GM11168 (cell line): ENCODE results near the gene PYGO2.

Source experiments
- in situ Hi-C: fragments of 300-500 bp; cut with MboI; formaldehyde crosslinking; loops from one replicate; pipeline ENCODE4 v1.12.0; 2022; ENCODE audit warnings: low sequenced_read_pairs; ENCODE audit not compliant: unreplicated experiment

Gene PYGO2

DNA sequence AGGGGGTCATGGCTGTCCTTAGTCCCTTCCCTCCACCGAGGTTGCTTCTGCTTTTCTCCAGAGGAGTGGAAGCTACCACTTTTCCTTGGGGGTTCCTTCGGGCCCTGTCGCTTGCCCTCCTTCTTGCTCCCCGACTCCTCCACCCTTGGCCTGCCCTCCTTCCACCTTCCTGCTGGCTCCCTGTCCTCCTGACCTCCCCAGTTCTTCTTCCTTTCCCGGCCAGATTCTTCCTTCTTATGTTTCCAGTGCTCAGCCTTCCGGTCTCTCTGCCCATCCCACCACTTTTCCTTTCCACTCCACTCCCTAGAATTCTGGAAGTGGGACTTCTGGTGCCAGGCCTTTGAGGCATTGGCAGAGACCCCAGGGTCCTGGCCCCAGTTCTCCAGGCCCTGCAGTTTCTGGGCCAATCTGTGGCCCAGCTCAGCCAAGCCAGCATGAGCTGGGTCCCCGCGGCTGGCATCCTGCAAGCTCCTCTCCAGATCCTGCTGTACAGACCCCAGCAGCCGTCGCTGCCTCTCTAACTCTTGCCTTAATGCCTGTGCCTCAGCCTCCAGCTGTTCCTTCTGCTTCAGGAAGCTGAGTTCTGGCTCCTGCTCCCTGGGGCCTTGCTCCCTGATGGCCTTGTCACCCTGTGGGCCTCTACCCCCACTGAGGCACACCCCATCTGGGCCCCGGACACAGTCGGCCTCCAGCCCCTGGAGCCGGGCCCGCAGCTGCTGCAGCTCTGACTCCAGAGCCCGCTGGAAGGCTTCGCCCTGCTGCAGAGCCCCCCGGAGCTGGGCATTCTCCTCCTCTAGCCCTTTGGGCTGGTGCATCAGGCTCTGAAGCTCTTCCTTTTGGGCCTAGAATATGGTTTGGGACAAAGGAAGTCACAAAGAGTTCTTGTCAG is 15.4 kb downstream of the PYGO2 start:
- in situ Hi-C loops: no loop called here

DNA sequence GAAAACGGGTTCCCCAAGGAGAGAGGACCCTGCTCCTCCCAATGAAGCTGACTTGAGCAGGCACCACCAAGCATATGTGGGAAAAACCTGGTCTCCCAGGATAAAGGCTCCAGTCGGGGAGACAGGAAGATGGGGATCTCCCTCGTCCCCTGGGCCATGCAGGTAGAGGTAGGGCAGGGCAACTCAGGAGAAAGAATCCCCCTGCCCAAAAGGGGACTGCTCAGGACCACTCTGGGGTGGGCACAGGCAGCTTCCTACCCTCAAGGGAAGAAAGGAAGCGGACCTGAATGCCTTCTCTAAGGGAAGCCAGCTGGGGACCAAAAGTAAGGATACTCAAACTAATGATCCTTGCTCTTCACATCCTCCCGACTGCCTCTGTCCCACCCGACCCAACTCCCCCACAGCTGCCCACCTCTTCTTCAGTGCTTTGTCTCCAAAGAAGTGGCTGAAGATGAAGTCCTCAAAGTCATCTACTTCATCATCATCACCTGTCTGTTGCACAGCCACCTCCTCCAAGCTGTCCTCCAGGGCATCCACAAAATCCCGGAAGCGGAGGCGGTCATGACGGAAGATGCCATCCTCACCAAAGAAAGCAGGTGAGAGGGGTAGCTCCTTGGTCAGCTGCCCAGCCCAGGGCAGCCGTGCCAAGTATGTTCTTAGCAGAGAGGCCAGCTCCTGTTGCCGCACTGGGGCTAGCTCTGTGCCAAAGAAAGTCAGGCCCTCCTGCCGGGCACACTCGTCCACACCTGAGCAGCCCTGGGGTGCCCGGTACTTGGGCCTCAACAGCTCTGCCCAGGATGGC is 16.2 kb downstream of the PYGO2 start:
- in situ Hi-C loops: no loop called here

DNA sequence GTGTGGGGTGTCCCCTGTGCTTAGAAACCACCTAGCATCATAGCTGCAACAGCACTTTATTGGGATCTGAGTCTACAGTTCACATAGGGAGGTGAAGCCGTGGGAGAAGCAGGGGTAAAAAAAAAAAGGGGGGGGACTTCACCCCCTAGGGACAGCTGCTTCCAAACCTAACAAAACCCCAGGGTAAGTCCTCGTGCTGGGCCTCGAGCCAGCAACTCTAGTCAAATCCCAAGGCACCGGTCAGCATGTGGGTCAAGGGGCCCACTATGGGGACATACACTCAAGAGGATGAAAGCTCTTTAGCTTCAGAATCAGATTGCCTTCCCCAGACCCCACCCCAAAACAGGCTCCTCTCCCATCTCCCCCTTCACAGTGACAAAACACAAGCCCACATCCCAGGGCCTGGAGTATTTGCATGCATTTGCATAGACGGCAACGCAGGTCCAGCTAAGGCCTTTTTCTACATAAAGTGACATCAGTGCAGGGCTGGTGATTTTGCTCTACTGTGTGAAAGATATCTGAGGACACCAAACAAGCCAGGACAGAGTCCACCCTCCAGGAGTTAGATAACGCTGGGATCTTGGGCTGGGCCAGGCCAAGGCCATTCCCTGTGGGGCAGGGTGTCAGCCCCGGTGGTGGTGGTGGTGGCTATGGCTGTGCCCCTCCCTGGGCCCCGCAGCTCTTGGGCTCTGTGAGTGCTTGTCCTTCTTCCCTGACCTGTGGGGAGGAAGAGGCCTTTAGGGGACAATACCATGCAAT is 17.0 kb downstream of the PYGO2 start:
- in situ Hi-C loops: no loop called here

DNA sequence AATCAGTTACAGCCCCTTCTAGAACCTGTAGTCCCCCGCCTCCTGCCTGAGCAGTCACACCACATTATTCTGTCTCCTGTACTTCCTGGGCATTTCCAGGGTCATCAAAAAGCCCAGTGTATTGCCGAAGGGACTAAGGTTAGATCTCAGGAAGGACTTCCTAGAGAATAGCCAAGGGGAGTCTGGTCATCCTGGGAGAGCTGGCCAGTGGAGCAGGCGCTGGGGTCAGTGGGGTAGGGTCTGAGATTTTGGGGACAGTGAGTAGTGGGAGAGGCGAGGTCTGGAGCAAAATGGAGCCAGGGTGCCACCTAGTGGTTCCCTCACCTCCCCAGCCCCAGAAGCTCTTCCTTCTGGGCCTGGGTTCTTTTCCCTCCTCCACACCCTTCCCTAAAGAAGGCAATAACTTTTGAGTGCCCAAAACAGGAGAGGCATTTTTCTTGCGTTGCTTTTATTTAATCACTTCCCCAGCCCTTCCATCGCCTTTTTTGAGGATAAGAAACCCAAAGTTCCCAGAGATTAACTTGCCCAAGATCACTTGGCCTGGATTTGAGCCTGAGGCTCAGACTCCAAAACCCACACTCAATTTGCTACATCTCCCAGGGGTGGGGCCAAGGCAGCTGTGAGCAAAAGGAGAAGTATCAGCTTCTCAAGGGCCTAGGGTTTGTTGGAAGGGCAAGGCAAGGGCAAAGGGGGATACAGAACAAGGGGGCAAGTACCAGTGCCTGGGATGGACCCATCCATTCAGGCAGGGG is 17.8 kb downstream of the PYGO2 start:
- in situ Hi-C loops: no loop called here

DNA sequence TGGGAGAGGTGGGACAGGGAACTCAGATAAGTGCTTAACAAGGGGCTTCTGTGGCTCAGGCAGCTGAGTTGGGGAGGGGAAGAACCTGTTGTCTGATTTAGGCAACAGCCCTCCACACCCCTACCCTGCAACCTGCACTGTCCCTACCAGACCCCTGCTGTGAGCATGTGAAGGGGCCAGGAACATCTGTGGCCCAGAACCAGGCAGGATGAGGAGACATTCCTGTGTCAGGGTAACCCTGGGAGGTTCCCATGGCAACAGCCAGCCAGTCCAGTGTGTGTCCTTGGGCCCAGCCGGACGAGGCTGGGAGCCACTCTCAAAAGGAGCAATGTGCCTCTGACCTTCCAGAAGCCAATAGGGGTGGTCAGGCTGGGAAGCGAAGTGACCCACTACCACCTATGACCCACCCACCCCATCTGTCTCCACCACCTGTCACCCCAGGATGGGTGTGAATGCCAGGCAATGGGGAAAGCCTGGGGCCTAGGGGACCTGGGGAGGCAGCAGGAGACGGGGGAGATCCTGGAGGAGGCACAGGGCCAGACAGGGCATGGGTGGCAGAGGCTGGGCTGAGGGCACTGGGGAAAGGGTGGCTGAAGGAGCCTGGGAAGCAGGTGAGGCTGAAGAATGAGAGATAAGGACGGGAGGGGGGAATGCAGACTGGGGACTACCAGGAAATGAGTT is 20.1 kb downstream of the PYGO2 start:
- in situ Hi-C loops: no loop called here

DNA sequence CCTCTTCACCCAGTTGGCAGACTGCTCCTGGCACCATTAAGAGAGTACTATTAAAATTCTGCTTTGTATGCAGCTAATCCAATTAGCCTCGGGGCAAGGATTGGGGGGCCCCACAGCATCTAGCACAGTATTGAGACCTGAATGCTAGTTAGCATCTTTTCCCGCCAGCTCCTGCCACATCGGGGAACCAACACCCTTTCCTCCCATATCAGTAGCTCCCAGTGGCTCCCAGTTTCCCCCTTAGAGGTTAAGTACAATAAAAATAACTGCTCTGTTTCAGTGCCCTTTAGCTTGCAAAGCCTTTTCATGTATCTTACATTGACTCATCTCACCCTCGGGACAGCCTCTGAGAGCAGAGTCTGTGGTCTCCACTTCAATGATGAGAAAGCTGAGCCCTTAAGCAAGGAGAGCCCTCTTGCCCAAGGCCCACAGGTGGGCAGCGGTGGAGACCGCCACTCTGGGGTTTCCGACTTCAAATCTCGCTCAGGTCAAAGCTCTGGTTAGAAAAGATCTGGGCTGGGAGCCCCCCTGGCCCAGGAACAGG is 20.9 kb downstream of the PYGO2 start:
- in situ Hi-C loops: no loop called here

DNA sequence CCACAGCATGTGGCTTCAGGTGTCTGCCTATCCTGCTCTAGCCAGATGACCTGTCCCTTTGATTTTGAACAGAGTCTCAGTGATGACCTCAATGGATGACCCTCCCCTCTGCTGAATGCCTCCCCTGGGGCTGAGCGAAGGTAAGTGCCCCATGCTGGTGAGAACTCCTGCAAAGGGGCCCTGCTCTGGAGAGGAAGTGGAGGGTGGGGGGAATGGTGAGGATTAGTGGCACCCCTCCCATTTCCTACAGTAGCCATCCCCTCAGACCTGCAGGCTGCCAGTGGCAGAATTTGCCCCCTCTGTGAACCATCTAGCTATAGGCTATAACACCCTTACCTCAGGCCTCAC is 21.4 kb downstream of the PYGO2 start:
- in situ Hi-C loops: no loop called here

DNA sequence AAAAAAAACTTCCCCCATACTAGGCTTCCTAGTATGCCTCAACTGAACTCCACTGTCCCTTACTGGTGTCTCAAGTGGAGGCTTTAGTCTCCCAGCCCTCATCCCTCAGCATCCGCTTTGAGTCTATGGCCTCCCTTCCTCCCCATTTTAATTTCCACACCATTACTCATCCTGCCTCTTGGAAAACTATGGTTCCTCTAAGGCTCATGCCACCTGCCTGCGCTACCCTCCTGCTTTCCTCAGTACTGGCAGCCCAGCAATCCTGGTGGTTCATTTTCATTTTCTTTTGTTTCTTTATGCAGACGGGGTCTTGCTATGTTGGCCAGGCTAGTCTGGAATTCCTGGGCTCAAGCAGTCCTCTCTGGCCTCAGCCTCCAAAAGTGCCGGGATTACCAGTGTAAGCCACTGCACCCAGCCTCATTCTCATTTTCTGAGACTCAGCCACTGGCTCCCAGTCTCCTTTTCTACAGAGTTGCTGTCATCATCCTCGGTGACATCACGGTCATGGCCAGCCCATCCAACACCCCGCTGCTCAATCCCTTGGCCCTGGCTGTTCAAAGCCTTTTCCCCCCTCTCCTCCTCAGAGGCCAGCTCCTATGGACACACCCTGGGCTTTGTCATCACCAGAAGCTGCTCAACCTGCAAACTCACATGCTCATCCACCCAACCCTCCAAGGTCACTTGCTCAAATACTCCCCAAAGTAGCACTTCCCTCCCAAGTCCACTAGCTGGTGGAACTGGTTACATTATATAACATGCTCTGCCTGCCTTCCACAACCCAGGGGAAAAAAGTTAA is 22.8 kb downstream of the PYGO2 start:
- in situ Hi-C loops: no loop called here

DNA sequence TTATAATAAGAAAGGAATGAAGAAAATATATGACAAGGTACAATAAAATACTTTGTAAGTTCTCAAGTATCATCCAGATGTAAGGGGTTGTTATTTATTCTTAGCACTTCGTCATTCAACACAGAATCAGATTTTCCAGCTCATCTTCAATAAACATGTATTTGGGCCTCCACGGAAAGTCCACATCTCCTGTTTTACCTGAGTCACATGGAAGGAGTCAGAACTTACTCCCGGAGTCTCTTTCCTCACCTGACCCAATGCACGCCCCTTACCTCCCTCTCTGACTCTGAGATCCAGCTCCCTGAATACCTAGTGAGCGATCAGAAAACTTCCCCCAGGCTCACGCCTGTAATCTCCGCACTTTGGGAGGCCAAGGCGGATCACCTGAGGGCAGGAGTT is 23.6 kb downstream of the PYGO2 start:
- in situ Hi-C loops: no loop called here

DNA sequence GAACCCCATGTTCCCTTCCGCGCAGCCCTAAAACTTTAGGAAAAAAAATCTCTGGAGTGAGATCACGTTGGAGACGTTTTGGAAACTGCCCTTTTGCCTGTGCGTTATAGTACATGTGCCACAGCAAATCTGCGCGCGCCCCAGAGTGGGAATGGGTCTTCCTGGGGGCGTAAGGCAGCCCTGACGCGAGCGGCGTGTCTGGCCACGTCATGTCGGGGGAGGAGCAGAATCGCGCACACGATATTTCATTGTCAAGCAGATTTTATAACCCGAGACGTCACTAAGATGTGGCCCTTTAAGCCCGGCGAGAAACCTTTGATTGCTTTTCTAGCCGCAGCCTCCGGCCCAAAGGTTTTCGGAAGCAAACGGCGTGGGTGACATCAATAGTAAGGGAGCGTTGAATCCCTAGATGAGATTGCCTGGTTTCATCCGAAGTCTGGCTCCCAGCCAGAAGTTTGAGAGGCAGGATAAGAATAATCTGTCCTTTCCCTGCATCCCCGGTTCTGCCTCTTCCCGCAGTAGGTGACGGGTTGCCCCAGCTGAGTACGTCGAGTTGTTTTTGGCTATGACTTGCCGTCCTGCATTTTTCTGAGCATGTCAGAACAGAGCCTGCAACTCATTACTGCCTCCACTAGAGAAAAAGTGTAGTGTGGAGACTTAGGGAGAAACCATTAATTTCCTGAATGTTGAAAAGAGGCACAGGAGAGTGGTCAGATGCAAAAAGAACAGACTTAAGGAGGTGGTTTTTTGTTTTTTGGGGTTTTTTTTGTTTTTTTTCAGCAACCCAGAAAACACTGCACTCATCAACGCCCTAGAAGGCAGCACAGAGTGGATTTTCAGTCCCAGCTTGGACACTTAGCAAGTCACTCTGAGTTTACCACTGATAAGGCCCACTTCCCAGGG is 24.2 kb downstream of the PYGO2 start:
- in situ Hi-C loops: no loop called here

DNA sequence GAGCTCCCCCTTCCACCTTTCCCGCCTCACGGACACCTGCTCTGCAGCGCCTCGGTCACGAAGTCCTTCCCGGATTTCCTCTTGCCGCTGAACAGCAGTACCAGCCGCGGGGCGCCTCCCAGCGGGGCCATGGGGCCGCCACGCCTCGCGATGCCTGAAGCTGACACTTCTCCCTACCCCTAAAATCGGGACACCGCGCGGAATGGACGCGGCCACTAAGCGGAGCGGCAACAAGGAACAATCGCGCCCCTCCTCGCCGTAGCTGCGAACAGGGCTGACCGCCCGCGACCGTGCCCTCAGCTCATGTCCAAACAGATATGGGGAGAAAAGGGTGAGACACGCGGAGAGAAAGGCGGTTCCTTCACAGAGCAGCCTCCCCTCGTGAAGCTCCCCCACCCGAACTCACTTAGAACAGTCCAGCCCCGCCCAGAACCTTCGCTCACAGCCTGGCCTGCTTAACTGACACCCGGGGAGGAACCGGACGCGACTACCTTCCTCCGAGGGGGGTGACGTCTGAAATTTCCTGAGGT is 25.0 kb downstream of the PYGO2 start, which contains the start of gene PMVK:
TSS of gene PMVK (minus strand) at position 165 of the 530 bp plus-strand sequence. CDS start at position 131, 34 bp downstream.
- in situ Hi-C loops: no loop called here

DNA sequence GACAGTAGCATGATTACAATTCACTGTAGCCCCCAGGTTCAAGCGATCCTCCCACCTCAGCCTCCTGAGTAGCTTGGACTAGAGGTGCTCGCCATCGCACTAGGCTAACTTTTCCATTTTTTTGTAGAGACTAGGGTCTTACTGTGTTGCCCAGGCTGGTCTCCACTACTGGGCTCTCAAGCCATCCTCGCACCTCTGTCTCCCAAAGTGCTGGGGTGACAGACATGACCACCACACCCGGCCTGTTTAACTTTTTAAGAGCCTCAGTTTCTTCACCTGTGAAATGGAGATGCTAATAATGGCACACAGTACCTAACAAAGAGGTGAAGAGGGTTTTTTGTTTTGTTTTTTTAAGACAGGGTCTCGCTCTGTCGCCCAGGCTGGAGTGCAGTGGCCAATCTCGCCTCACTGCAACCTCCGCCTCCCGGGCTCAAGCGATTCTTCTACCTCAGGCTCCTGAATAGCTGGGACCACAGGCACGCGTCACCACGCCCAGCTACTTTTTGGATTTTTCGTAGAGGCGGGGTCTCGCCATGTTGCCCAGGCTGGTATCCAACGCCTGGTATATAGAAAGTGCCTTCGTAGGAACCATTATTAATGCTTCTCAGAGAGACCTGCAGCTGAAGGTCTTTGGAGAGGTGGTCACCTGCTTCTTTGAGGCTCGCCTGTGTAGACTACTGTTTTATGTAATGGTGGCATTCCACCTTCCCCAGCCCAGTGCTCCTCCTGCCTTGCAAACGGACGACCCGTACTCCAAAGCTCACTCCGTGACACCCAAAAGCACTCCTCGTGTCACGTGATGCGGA is 25.6 kb downstream of the PYGO2 start:
- in situ Hi-C loops: no loop called here

DNA sequence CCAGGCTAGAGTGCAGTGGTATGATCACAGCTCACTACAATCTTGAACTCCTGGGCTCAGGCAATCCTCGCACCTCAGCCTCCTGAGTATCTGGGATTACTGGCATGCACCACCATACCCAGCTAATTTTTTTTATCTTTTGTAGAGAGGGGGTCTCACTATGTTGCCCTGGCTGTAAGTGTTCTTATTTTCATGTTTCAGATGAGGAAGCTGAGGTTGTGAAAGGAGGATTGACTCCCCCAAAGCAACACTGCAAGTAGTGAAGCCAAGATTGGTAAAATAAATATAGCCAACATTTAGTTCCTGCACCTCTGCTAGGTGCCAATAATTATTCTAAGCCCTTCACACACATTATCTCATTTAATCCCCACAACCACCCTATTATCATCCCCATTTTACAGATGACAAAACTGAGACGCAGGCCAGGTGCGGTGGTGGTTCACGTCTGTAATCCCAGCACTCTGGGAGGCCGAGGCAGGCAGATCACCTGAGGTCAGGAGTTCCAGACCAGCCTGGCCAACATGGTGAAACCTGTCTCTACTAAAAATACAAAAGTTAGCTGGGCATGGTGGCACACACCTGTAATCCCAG is 27.1 kb downstream of the PYGO2 start:
- in situ Hi-C loops: no loop called here

DNA sequence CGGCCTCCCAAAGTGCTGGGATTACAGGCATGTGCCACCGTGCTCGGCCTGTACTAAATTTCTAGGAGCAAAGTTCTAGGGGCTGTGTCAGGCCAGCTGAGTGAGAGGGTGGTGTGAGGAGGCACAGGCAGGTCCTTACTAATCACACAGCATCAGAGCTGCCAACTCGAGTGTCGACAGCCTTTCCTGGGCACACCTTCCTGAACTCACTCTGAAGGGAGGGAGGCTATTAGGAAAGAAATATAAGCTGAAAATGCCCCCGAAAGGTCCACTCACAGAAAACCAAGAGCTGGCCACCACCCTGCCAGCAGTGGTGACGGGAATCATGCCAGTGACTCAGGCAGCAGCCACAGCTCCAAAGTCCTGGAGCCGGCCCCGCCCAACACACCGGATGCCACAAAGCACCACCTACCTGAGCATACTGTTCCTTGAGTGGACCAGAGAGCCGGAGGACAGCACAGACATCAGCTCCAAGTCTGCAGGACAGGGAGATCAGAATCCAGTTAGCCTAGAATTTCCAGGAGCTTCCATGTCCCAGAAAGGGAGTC is 29.6 kb downstream of the PYGO2 start:
- in situ Hi-C loops: no loop called here

DNA sequence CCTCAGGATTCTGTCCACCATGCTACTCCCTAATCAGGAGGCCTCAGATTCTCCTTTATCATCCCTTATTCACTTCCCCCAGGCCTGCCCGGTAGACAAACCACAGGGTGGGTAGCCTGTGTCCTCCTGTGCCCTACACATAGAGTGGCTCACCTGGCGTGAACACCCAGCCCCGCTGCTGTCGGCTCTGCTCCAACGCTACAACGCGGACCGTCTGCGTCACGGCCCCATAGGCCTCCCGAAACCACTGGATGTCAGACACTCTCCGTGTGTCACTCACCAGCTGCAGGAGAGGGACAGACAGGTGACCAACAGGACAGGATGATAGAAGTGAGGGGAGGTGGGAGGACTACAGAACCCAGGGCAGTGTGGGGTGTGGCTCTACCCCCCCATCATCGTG is 35.4 kb downstream of the PYGO2 start:
- in situ Hi-C loops: no loop called here
